K562 treated with DMSO at 1 percent for 4 hours (cell line): ENCODE results near the gene CXXC5. TPM values are rescaled to one million over a fixed set of nuclear protein-coding genes. Genes with fewer than 3 reads are reported as not detected.

Experiments
- total RNA-seq: library from RNA; unstranded; fragments of 300-600 nt; gene quantifications from 2 replicates; pipeline ENCODE4 v1.2.3, GENCODE V29; 2022; ENCODE audit not compliant: insufficient read depth

Gene CXXC5
- total RNA-seq, result 55.0 and 60.3 TPM in 2 replicates

GRCh38 chr5:139648205-139649081 is at the start of gene CXXC5:
TSS of gene CXXC5 (plus strand) at chr5:139648349. CDS start at chr5:139680524, 32,175 bp downstream.

Other genes starting within 250 kb of the CXXC5 start
- 7.4 and 7.8 TPM in 2 replicates for gene SPATA24, start 244.3 kb upstream of the CXXC5 start, total RNA-seq
- 1.7 and 3.1 TPM in 2 replicates for gene DNAJC18, start 208.8 kb upstream of the CXXC5 start, total RNA-seq
- not detected in 2 replicates for gene ECSCR, start 185.6 kb upstream of the CXXC5 start, total RNA-seq
- not detected in 2 replicates for gene SMIM33, start 177.3 kb upstream of the CXXC5 start, total RNA-seq
- 106 and 131 TPM in 2 replicates for gene STING1, start 165.6 kb upstream of the CXXC5 start, total RNA-seq
- gene UBE2D2, start 87.0 kb upstream of the CXXC5 start, total RNA-seq, result 109 and 116 TPM in 2 replicates
- gene PSD2, start 147.5 kb downstream of the CXXC5 start, total RNA-seq, result not detected in 2 replicates